ENCODE data around the gene C1QTNF9. TPM values are rescaled to one million over a fixed set of nuclear protein-coding genes. Genes with fewer than 3 reads are reported as not detected.
"Not testable (repeated sequence)": the region's sequence is repeated elsewhere in the genome, so short reads cannot be mapped to it uniquely, and the experiment has no call there.

Gene C1QTNF9
- total RNA-seq, 2 donors from 2014 or later: 0.39 TPM; not detected in 1

DNA sequence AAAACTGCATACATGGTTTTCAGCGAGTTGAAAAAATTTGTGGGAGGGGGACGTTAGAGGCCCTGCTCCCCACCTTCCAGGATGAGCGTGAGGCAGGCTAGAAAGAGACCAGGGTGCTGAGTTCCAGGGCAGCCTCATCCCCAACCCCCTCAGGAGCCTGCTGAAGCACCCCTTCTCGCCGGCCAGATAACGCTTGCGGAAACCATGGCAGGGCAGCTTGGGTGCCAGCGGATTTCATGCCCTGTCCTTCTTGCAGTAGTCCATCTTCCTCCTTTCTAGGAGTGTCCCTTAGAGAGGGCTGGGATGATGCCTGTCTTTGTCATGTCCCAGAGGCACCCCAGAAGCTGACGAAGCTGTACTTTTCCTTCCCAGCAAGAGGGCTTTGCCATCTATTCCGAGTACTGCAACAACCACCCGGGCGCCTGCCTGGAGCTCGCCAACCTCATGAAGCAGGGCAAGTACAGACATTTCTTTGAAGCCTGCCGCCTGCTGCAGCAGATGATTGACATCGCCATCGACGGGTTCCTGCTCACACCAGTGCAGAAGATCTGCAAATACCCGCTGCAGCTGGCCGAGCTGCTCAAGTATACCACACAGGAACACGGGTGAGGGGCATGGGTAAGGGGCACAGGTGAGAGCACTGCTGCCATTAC is 19.0 kb upstream of the C1QTNF9 start:
- no peaks in the 10 kb centered on the region for H3K9me3 Mint-ChIP-seq
- H3K27me3 Mint-ChIP-seq: no peaks in the 10 kb centered on the region
- peaks cover 0 to 7% of the 10 kb centered on the region in 2 donors for H3K4me1 Mint-ChIP-seq (ENCODE audit: low read depth in 2 of 2)
- ATAC-seq (no peak), DNase-seq (ENCODE audit: low spot score) (no peak)
- H3K27ac Mint-ChIP-seq: peak overlapping the region in 1 of 2 donors; percentile 56
- H3K36me3 Mint-ChIP-seq: peaks cover 32% of the 10 kb centered on the region
- H3K4me3 Mint-ChIP-seq: no peak overlapping the region

- H3K36me3 Mint-ChIP-seq: peaks cover 43% of the 10 kb centered on the region
- DNase-seq (ENCODE audit: low spot score) (no peak), ATAC-seq (no peak)
- peaks cover 0 to 14% of the 10 kb centered on the region in 2 donors for H3K4me1 Mint-ChIP-seq (ENCODE audit: low read depth in 2 of 2)
- no peak overlapping the region for H3K4me3 Mint-ChIP-seq
- peak overlapping the region; percentile 35 to 46 for H3K27ac Mint-ChIP-seq
- H3K27me3 Mint-ChIP-seq: no peaks in the 10 kb centered on the region
- H3K9me3 Mint-ChIP-seq: no peaks in the 10 kb centered on the region
These were observed 16.9 kb upstream of the C1QTNF9 start for GRCh38 chr13:24292481-24292880.

GRCh38 chr13:24293746-24294145 is 15.6 kb upstream of the C1QTNF9 start:
- Mint-ChIP-seq H3K27me3 (no peaks in the 10 kb centered on the region), H3K4me1 (ENCODE audit: low read depth in 2 of 2) (peaks cover 0 to 18% of the 10 kb centered on the region in 2 donors), H3K27ac (peak overlapping the region in 1 of 2 donors; percentile 50), H3K9me3 (no peaks in the 10 kb centered on the region), H3K36me3 (peaks cover 39% of the 10 kb centered on the region), H3K4me3 (no peak overlapping the region)
- DNase-seq (ENCODE audit: low spot score) (no peak), ATAC-seq (no peak)

DNA sequence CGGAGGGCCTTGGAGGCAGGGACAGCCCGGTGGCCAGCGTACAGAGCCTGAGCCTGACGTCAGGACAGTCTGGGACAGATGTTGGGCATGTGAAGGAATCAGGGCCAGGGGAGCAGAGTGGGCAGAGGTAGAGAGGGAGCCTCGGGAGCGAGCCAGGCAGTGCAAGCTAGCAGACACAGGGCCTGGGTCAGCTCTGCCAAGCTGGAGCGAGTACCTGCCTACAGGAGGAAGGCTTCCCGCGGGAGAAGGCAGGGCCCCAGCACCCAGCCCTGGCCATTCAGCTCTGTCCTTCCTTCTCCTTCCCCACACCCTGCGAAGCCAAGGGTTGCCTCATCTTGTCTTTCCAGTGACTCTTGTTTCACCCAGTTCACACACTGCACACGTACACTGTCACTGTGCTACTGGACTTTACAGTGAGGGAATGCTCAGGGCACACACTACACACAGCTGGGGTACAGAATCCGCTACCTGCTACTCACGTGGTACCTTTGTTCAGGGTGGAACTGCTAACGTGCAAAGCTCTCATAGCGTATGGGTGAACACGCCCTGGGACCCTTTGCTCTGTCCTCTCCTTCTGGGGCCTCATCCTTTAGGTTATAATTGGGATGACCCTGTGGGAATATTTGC is 9.8 kb upstream of the C1QTNF9 start:
- H3K4me1 Mint-ChIP-seq (ENCODE audit: low read depth in 2 of 2): peaks cover 15 to 34% of the 10 kb centered on the region in 2 donors
- H3K27ac Mint-ChIP-seq: peak overlapping the region; percentile 26 to 75
- peaks cover 29% of the 10 kb centered on the region for H3K36me3 Mint-ChIP-seq
- no peaks in the 10 kb centered on the region for H3K27me3 Mint-ChIP-seq
- DNase-seq (ENCODE audit: low spot score): no peak
- ATAC-seq: peak in 1 of 2 donors; percentile 52
- H3K9me3 Mint-ChIP-seq: no peaks in the 10 kb centered on the region
- H3K4me3 Mint-ChIP-seq: no peak overlapping the region

- DNase-seq (ENCODE audit: low spot score): no peak
- peaks cover 30% of the 10 kb centered on the region for H3K36me3 Mint-ChIP-seq
- no peak overlapping the region for H3K4me3 Mint-ChIP-seq
- peaks cover 15 to 31% of the 10 kb centered on the region in 2 donors for H3K4me1 Mint-ChIP-seq (ENCODE audit: low read depth in 2 of 2)
- H3K9me3 Mint-ChIP-seq: no peaks in the 10 kb centered on the region
- peak overlapping the region in 1 of 2 donors; percentile 73 for H3K27ac Mint-ChIP-seq
- no peaks in the 10 kb centered on the region for H3K27me3 Mint-ChIP-seq
- ATAC-seq: no peak
These were observed 7.9 kb upstream of the C1QTNF9 start for GRCh38 chr13:24301434-24301833.

DNA sequence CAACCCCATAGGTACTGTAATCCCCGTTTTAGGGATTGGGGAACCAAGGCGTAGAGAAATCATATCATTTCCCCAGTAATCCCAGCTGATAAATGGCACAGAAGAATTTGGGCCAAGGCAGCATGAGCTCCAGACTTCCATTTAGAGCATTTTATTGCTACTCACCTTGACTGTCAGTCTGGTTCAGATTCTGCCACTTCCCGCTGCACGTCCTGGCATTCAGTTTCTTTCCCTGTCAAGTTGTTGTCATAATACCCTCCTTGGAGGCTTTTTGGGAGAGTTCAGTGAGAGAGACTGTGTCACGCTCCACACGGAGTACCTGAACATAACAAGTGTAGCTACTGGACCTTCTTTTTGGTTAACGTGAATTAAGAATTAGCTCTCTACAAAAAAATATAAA is 7.5 kb upstream of the C1QTNF9 start:
- peaks cover 15 to 27% of the 10 kb centered on the region in 2 donors for H3K4me1 Mint-ChIP-seq (ENCODE audit: low read depth in 2 of 2)
- no peak overlapping the region for H3K4me3 Mint-ChIP-seq
- peaks cover 26% of the 10 kb centered on the region for H3K36me3 Mint-ChIP-seq
- peak overlapping the region in 1 of 2 donors; percentile 73 for H3K27ac Mint-ChIP-seq
- H3K27me3 Mint-ChIP-seq: no peaks in the 10 kb centered on the region
- DNase-seq (ENCODE audit: low spot score): no peak
- no peak for ATAC-seq
- H3K9me3 Mint-ChIP-seq: no peaks in the 10 kb centered on the region

DNA sequence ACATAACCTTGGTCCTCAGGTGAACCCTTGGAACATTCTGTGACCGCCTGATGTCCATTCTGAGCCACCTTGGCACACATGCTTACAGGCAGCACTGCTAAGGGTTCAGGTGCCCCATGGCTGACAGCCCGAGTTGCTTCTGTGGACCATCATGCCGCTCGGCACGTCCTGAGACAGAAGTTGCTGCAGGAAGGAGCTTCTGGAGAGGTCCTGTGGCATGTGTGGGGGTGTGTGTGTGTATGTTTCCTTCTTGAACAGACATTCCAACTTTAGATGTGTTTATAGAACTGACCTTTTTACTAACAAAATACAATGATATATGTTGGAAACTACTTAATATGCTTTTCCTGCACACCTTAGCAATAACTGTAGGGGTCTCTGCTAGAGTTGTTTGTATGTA is 4.8 kb upstream of the C1QTNF9 start:
- peak overlapping the region in 1 of 2 donors; percentile 29 for H3K27ac Mint-ChIP-seq
- no peak overlapping the region for H3K4me3 Mint-ChIP-seq
- H3K27me3 Mint-ChIP-seq: no peaks in the 10 kb centered on the region
- H3K9me3 Mint-ChIP-seq: no peaks in the 10 kb centered on the region
- no peak for ATAC-seq
- H3K36me3 Mint-ChIP-seq: peaks cover 21% of the 10 kb centered on the region
- no peak for DNase-seq (ENCODE audit: low spot score)
- peaks cover 8 to 22% of the 10 kb centered on the region in 2 donors for H3K4me1 Mint-ChIP-seq (ENCODE audit: low read depth in 2 of 2)

GRCh38 chr13:24306632-24307031 is 2.7 kb upstream of the C1QTNF9 start:
- no peak for DNase-seq (ENCODE audit: low spot score)
- peaks cover 16% of the 10 kb centered on the region for H3K36me3 Mint-ChIP-seq
- no peak for ATAC-seq
- no peaks in the 10 kb centered on the region for H3K9me3 Mint-ChIP-seq
- no peak overlapping the region for H3K27ac Mint-ChIP-seq
- H3K27me3 Mint-ChIP-seq: no peaks in the 10 kb centered on the region
- H3K4me1 Mint-ChIP-seq (ENCODE audit: low read depth in 2 of 2): peaks cover 0 to 4% of the 10 kb centered on the region in 2 donors
- H3K4me3 Mint-ChIP-seq: no peak overlapping the region

GRCh38 chr13:24307211-24308067 is 1.9 kb upstream of the C1QTNF9 start:
- no peaks in the 10 kb centered on the region for H3K9me3 Mint-ChIP-seq
- no peaks in the 10 kb centered on the region for H3K27me3 Mint-ChIP-seq
- no peak overlapping the region for H3K4me3 Mint-ChIP-seq
- H3K36me3 Mint-ChIP-seq: peaks cover 13% of the 10 kb centered on the region
- DNase-seq (ENCODE audit: low spot score) (no peak), ATAC-seq (peak in 1 of 2 donors; percentile 49)
- no peak overlapping the region for H3K27ac Mint-ChIP-seq
- peaks cover 0 to 4% of the 10 kb centered on the region in 2 donors for H3K4me1 Mint-ChIP-seq (ENCODE audit: low read depth in 2 of 2)

- Mint-ChIP-seq H3K36me3 (peaks cover 13% of the 10 kb centered on the region), H3K4me3 (no peak overlapping the region), H3K9me3 (no peaks in the 10 kb centered on the region), H3K27me3 (no peaks in the 10 kb centered on the region), H3K4me1 (ENCODE audit: low read depth in 2 of 2) (peaks cover 0 to 4% of the 10 kb centered on the region in 2 donors), H3K27ac (no peak overlapping the region)
- DNase-seq (ENCODE audit: low spot score): no peak
- peak; percentile 24 to 38 for ATAC-seq
These were observed 1.3 kb upstream of the C1QTNF9 start for GRCh38 chr13:24308068-24308445.

DNA sequence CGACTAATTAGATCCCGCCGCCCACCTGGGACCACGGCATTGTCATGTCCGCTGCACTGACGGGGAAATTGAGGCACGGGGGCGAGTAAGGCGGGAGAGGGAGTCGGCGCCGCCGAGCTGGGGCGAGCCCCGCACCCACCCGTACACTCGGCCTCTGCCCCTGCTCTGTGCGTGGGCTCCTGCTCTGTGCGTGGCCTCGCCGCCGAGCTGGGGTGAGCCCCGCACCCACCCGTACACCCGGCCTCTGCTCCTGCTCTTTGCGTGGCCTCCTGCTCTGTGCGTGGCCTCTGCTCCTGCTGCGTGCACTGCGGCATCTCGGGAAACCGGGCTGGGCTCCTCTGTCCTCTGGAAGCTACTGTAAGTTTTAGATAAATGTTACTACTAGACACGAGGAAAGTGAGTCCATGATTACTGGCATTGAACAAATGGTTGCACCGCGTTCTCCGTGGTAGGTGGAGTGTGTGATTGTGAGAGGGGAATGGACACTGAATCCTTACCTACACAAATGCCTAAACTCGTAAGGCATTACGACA is 826 bp upstream of the C1QTNF9 start:
- Mint-ChIP-seq H3K9me3 (no peaks in the 10 kb centered on the region), H3K27me3 (no peaks in the 10 kb centered on the region), H3K4me3 (no peak overlapping the region), H3K27ac (no peak overlapping the region), H3K36me3 (peaks cover 13% of the 10 kb centered on the region), H3K4me1 (ENCODE audit: low read depth in 2 of 2) (peaks cover 0 to 4% of the 10 kb centered on the region in 2 donors)
- DNase-seq (ENCODE audit: low spot score): no peak
- ATAC-seq: peak in 1 of 2 donors; percentile 36

DNA sequence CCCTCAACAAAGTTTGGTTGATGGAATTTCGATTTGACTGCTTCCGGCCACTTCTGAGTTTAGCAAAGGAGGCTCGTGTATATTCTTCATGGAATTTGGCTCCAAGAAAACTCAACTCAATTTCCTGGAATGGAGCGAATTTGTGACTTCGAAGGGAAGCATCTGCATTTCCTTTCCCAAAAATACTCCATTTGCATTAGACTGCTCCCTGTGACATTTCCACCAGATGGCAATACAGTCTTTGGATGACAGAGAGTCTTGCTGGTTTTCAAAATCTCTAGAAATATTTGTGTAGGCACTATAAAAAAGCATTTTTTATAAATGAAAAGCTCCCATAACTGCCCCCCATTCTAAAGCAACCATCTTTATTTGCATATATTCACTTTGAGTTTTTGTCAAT is 4.1 kb downstream of the C1QTNF9 start:
- Mint-ChIP-seq H3K36me3 (no peaks in the 10 kb centered on the region), H3K27me3 (peaks cover 0 to 3% of the 10 kb centered on the region in 2 donors), H3K4me1 (ENCODE audit: low read depth in 2 of 2) (no peaks in the 10 kb centered on the region), H3K4me3 (no peak overlapping the region), H3K27ac (no peak overlapping the region), H3K9me3 (no peaks in the 10 kb centered on the region)
- ATAC-seq (no peak), DNase-seq (ENCODE audit: low spot score) (no peak)

- peak; percentile 12 to 15 for ATAC-seq
- not testable (repeated sequence) for H3K9me3 Mint-ChIP-seq; H3K27ac Mint-ChIP-seq; H3K36me3 Mint-ChIP-seq; H3K27me3 Mint-ChIP-seq; H3K4me3 Mint-ChIP-seq; H3K4me1 Mint-ChIP-seq (ENCODE audit: low read depth in 2 of 2); DNase-seq (ENCODE audit: low spot score)
These were observed 8.5 kb downstream of the C1QTNF9 start for GRCh38 chr13:24317835-24318234.

Measured in natural killer cell treated with Interleukin-12 subunit alpha and Interleukin-12 subunit beta and Interleukin-15 and Interleukin-18, amount 100 ng/mL, for 72 hours (primary cell).